HFF-Myc (cell line): ENCODE results near the gene ZMIZ1.

Experiments
- DNase-seq: peaks from one replicate; pipeline ENCODE4 v3.0.0-alpha.2; 2011; ENCODE audit warnings: low read depth; ENCODE audit errors: extremely low read depth
- H3K4me3 ChIP-seq: replicated peaks from 2 replicates; pipeline ENCODE4 v1.5.1; 2011; ENCODE audit warnings: low read depth, mild to moderate bottlenecking, control low read depth, low read length
- CTCF ChIP-seq: IDR thresholded peaks from 2 replicates; pipeline ENCODE4 v1.5.1; 2012; ENCODE audit warnings: mild to moderate bottlenecking, low read depth, low read length, control low read depth; ENCODE audit errors: missing control alignments

The ZMIZ1 gene

GRCh38 chr10:79053081-79053434 lies 15.7 kb upstream of the ZMIZ1 start:
- no peak overlapping the region for H3K4me3 ChIP-seq
- TF ChIP-seq CTCF, result no peak
- DNase-seq, result no peak

- no peak for TF ChIP-seq CTCF
- no peak for DNase-seq
- no peak overlapping the region for H3K4me3 ChIP-seq
These were observed 15.1 kb upstream of the ZMIZ1 start for GRCh38 chr10:79053481-79054202.

GRCh38 chr10:79054203-79055099 lies 14.3 kb upstream of the ZMIZ1 start:
- no peak for TF ChIP-seq CTCF
- DNase-seq, result no peak
- H3K4me3 ChIP-seq, result no peak overlapping the region

- no peak overlapping the region for H3K4me3 ChIP-seq
- DNase-seq, result no peak
- TF ChIP-seq CTCF, result no peak
These were observed 13.5 kb upstream of the ZMIZ1 start for GRCh38 chr10:79055100-79055782.

- H3K4me3 ChIP-seq, result no peak overlapping the region
- DNase-seq, result no peak
- no peak for TF ChIP-seq CTCF
These were observed 12.9 kb upstream of the ZMIZ1 start for GRCh38 chr10:79055892-79056291.

- H3K4me3 ChIP-seq, result no peak overlapping the region
- no peak for TF ChIP-seq CTCF
- DNase-seq, result no peak
These were observed 12.4 kb upstream of the ZMIZ1 start for GRCh38 chr10:79056361-79056735.
